GM18517 (cell line): ENCODE measurements around the gene TMEM9B.
"Not testable (repeated sequence)": the region's sequence is repeated elsewhere in the genome, so short reads cannot be mapped to it uniquely, and the experiment has no call there.

ENCODE experiments used
- ATAC-seq: cut with Tn5 transposase; IDR thresholded peaks from one replicate; pipeline ENCODE4 v1.9.1; 2021; ENCODE audit warnings: mild to moderate bottlenecking, moderate library complexity; ENCODE audit not compliant: unreplicated experiment

The TMEM9B gene

DNA sequence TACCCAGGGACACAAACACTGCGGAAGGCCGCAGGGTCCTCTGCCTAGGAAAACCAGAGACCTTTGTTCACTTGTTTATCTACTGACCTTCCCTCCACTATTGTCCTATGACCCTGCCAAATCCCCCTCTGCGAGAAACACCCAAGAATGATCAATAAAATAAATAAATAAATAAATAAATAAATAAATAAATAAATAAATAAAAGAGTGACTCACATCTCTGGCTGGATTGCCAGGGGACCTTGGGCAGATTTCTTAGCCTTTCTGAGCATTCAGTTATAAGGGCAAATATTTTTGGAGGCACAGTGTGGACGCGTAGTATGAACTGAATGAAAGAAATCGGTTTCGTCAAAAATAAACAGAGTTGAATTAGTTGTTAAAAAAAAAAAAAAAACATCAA, 15.1 kb upstream of the TMEM9B start:
- ATAC-seq, result not testable (repeated sequence)

GRCh38 chr11:8973121-8973520, 8.9 kb upstream of the TMEM9B start:
- no peak for ATAC-seq

DNA sequence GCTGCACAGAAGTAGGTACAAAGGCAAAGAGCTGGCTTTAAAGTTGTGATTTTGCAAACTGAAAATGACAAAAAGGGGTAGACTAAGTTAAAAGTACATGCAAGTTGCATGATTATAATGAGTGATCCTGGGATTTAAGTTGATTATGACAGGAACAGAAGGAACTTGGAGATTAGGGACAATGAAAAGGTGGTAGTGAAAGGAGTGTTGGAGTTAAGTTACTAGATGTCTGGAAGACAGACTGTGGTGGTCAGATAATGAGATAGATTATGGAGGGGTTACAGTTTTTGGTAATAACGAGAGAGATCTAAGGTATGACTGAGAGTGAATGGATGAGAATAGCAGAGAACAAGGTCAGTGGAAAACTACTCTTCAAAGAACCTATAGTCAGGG, 7.7 kb upstream of the TMEM9B start:
- no peak for ATAC-seq

- no peak for ATAC-seq
Measured at GRCh38 chr11:8971196-8971923, 7.1 kb upstream of the TMEM9B start.

GRCh38 chr11:8967184-8967583, 2.9 kb upstream of the TMEM9B start:
- no peak for ATAC-seq

GRCh38 chr11:8963569-8964323, 496 bp downstream of the TMEM9B start:
- ATAC-seq, result peak; percentile 63

DNA sequence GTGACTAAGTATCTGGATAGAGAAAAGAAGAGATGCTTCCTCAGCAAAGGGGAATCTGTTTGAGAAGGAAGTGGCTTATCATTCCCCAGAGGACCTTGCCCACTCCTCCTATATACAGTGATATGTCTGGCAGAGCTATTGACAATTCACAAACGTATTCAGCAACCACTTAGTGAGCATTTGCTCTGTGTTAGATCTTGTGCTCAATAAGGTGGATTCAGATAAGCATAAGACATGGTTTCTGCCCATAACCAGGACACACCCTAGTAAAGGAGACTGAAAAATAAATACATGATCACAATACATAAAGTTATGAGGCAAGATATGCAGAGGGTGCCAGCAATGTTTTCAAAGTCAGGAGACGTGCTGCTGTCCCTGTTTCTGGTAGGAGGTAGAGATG, 1.4 kb downstream of the TMEM9B start:
- no peak for ATAC-seq

DNA sequence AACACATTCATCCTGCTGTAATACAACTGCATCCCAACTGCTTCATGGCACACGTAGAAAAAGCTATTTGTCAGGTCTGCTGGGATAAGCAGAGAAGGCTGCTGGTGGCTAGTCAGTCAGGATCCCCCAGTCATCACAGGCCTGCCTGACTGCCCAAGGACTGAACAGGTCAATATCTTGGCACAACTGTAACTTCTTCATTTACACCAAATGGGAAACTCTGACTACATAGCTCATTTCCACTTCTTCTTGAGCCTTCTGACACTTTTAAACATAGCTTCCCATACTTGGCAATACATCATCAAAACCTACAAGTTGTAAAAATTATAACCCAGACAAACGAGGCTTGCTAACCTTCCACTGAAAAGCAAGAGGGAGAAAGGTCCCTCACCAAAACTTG, 2.8 kb downstream of the TMEM9B start:
- ATAC-seq, result no peak

- peak; percentile 55 for ATAC-seq
Measured at GRCh38 chr11:8959546-8960166, 4.6 kb downstream of the TMEM9B start.

GRCh38 chr11:8956860-8957259, 7.4 kb downstream of the TMEM9B start:
- no peak for ATAC-seq

DNA sequence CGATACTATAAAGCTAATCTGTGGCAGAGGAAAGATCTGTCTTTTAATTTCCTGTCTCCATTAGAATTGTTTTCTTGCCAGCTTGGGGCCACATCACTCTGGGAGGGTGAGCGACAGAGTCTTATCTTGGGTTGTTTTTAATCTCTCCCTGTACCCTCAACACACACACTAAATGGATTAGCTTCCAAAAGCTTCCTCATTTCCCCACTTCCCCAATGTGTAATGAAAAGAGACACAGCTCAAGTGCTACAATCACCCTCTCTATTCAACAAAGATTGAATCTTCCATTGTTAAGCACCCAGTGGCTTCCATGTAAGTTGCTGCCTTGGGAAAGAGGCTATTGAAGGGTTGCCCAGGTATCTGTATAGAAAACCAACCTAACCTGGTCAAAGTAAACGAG, 15.4 kb downstream of the TMEM9B start:
- no peak for ATAC-seq

- ATAC-seq, result no peak
Measured at GRCh38 chr11:8947230-8947943, 16.9 kb downstream of the TMEM9B start.

DNA sequence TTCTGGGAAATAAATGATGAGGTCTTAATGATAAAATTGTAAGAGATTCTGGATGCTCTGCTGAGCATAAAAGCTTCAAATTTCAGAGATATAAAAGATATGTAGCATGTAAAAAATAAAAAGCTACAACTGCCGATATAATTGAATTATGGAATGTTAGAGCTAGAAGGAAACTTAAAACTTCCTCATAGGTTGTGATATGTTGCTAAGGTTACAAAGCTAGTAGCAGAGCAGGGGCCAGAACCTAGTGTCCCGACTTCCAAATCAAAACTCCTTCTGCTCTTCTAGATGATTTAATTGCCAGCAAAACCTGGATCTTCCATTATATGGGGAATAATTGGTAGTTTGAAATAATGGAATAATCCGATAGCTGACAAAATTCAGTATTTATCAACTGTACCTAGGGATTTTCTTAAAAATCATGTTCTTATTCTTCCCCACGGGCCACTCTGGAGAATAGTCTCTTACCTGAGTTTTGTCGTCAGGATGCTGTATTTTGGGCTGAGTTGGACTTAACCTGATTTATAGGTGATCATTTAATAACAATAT, 21.6 kb downstream of the TMEM9B start, which contains the start of gene ASCL3:
TSS of gene ASCL3 (minus strand) at position 499 of the 549 bp plus-strand sequence. CDS start 4,855 bp downstream, outside the sequence.
- ATAC-seq, result no peak

GRCh38 chr11:8941341-8942103, 22.7 kb downstream of the TMEM9B start:
- ATAC-seq, result no peak

DNA sequence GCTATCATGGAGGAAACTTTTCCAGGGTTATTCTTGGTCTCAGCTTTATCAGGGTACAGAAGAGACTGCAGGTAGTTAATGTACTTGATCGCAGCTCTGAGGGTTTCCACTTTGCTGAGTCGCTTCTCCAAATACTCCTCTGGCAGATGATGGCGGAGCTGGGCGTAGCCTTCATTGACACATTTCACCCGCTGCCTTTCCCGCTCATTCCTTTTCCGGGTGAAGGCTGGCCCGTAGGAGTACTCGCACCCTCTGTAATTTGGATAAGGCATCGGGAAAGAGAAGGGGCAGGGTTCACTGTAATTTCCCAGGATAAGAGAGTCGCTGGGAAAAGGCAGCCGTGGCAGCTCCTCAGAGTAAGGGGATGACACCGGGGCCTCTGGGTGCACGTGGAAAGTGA, 26.6 kb downstream of the TMEM9B start:
- ATAC-seq, result no peak

- no peak for ATAC-seq
Measured at GRCh38 chr11:8937159-8937558, 27.1 kb downstream of the TMEM9B start.

- ATAC-seq, result not testable (repeated sequence)
Measured at GRCh38 chr11:8935789-8936188, 28.5 kb downstream of the TMEM9B start.

DNA sequence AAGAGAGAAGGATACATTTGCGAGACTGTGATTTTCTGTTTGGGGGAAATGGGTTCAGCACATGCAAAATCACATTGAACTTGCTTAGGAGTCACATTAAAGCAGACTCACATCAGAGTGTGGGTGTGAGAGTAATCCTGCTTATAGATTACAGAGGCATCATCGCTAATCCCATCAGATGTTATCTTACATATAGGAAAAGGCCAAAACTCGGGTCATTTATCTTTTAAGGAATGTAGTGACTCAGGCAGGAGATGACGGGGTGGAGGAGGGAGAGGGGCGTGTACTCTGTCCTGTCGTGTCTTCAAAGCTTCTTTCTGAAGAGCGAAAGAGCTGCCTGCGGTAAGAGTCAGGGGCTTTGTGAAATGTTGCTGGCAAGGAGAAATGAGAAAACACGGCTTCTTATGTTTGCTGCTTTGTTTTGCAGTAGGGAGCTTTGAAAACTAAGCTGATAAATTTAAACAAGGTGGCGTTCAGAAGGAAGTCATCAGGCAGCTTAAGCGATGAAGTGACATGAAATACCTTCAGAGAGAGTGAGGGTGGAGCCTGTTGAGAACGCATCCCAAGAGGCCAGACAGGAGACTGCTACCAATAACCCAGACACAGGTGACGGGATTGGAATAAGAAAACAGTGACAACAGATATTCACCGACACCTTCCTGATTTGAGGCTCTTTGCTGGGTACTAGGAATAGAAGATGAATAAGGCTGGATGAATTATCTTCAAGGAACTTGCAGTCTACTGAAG, 29.3 kb downstream of the TMEM9B start:
- no peak for ATAC-seq

- ATAC-seq, result no peak
Measured at GRCh38 chr11:8933931-8934330, 30.3 kb downstream of the TMEM9B start.
